Measurements from ENCODE around the gene ATP5MG. TPM values are rescaled to one million over a fixed set of nuclear protein-coding genes. Genes with fewer than 3 reads are reported as not detected.

Gene ATP5MG
- total RNA-seq, 4 donors from 2014 or later: 38.5 to 89.8 (median 51.6) TPM

DNA sequence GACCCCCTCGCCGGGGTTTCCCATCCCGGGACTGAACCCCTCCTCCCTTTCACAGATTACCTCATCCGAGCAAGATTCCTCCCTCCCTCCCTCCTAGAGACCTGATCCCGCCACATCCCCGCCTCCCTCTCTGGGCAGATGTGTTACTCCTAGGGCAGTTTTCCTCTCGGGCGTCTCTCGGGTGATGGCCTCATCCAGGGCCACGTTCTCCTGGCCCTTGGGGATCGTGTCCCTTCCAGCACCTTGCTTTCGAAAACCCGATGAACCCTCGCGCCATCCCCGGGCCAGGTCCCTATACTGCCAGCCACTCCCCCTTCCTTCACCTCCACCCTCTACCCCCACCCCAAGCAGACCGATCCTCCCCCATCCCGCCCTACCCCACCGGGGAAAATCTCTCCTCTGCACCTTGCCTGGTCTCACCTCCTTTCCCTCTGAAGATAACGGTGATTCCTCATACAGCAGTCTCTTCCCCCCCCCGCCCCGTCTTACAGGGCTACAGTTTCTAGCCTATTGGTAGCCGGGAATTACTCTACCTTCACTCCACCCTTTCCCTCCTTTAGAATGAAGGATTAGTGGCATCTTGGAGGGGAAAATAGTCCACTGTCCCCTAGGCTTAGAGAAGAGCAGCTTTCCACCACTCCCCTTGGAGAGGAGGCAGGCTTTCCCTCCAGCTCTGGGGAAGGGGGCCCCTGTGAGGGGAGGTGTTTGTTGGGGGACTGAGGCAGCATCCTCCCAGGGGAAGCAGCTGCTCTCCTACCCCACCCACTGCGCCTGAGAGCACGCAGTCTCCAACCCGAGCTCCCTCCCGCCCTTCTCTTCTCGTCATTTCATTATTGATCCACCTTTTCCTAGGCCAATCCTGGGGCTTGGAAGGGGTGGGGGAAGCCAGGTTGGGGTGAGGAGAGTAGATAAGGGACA lies 36.1 kb downstream of the ATP5MG start:
- TF ChIP-seq, protein P1, sequence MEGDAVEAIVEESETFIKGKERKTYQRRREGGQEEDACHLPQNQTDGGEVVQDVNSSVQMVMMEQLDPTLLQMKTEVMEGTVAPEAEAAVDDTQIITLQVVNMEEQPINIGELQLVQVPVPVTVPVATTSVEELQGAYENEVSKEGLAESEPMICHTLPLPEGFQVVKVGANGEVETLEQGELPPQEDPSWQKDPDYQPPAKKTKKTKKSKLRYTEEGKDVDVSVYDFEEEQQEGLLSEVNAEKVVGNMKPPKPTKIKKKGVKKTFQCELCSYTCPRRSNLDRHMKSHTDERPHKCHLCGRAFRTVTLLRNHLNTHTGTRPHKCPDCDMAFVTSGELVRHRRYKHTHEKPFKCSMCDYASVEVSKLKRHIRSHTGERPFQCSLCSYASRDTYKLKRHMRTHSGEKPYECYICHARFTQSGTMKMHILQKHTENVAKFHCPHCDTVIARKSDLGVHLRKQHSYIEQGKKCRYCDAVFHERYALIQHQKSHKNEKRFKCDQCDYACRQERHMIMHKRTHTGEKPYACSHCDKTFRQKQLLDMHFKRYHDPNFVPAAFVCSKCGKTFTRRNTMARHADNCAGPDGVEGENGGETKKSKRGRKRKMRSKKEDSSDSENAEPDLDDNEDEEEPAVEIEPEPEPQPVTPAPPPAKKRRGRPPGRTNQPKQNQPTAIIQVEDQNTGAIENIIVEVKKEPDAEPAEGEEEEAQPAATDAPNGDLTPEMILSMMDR (IDR thresholded peaks at IDR 0.05): no peak
- TF ChIP-seq POLR2A (IDR thresholded peaks at IDR 0.05): no peak
- Histone ChIP-seq H3K9me3 (no peaks in the 10 kb centered on the region), H3K27me3 (no peaks in the 10 kb centered on the region), H3K4me1 (peaks cover 0 to 64% (median 3%) of the 10 kb centered on the region in 4 donors), H3K27ac (peak overlapping the region; percentile 89 to 94 (median 91)), H3K36me3 (no peaks in the 10 kb centered on the region), H3K4me3 (peak overlapping the region; percentile 92 to 95 (median 94))
- DNase-seq: peak; percentile 60 to 75 (median 65)

DNA sequence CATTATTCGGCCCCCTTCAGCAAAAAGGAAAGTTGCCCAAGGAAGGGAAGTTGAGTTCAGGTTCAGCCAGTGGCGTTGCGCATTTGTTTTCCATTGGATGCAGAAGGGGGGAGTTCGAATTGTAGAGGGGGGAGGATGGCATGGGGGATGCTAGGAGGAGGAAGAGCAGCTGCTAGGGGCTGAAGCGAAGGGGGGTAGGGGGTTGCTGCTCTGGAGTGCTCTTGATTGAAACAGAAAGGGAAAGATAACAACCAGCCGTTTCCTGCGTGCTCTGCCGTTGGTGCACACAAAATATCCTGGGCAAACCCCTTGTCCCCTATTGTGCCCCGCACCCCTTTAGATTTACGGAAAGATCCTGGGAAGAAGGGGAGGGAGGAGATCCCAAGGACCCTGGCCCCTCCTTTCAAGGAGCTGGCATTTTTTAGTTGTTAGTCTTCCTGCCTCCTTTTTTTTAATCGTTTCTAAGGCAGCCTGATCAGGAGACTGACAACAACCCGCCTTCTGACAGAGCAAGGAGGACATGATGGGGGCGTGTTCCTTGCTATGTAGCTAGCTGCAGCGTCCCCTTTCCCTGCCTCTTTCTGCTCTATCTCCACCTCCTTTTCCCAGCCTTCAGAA lies 37.0 kb downstream of the ATP5MG start:
- peaks cover 0 to 74% (median 7%) of the 10 kb centered on the region in 4 donors for H3K4me1 ChIP-seq

DNA sequence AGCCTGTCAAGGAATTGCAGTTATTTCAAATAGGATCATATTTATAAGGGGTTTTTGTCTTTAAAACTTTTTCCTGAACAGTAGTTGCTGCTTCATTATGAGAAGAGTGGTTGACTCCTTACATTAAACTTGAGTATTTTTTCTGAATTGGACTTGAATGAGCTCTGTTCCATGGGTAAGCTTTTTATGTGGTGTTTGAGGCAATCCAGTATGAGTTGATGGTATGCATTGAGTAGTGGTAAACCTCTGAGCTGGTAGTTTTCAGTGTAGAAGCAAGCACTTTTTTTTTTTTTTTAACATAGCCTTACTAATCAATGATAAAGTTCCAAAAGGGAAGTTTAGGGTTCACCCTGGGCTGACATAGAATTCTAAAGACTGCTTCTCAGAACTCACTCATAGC lies 38.2 kb downstream of the ATP5MG start:
- no peak overlapping the region for H3K27ac ChIP-seq
- no peaks in the 10 kb centered on the region for H3K36me3 ChIP-seq
- H3K4me1 ChIP-seq: peaks cover 0 to 69% (median 8%) of the 10 kb centered on the region in 4 donors
- TF ChIP-seq, protein P1 (IDR thresholded peaks at IDR 0.05): no peak
- TF ChIP-seq POLR2A (IDR thresholded peaks at IDR 0.05): no peak
- DNase-seq: no peak
- H3K4me3 ChIP-seq: no peak overlapping the region
- H3K9me3 ChIP-seq: no peaks in the 10 kb centered on the region
- no peaks in the 10 kb centered on the region for H3K27me3 ChIP-seq

More for the DNA sequence above, 37.0 kb downstream of the ATP5MG start:
- no peaks in the 10 kb centered on the region for H3K36me3 ChIP-seq
- peak in 2 of 3 donors; percentile 62 to 70 for DNase-seq
- TF ChIP-seq POLR2A (IDR thresholded peaks at IDR 0.05): no peak
- TF ChIP-seq, protein P1 (IDR thresholded peaks at IDR 0.05): no peak
- H3K4me3 ChIP-seq: peak overlapping the region; percentile 92 to 95 (median 94)
- no peaks in the 10 kb centered on the region for H3K9me3 ChIP-seq
- H3K27me3 ChIP-seq: no peaks in the 10 kb centered on the region
- peak overlapping the region; percentile 89 to 94 (median 91) for H3K27ac ChIP-seq

DNA sequence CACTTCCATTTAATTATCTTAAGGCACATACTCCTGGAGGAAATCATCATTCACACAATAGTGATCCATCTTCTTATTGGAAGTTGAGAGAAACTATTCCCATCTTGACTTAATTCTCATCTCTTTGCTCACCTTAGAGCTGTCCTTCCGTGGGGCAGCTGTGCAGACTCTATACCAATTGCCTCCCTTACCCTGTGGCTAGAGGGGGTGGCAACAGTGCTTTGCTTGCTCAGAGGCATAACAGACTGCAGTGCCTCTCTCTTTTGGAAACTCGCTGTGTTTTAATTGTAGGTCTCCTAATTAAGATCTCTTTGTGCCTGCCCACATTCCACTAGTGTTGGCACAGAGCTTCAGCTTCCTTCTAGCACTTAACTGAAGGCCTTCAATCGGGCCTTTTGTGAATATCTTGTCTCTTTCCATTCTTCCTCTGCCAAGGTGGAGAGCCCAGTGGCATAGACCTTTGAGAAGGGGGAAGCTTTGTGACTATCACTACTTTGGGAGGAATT lies 40.4 kb downstream of the ATP5MG start:
- no peak for DNase-seq
- Histone ChIP-seq H3K27ac (no peak overlapping the region), H3K4me3 (no peak overlapping the region), H3K27me3 (no peaks in the 10 kb centered on the region), H3K4me1 (peaks cover 0 to 67% (median 8%) of the 10 kb centered on the region in 4 donors), H3K36me3 (no peaks in the 10 kb centered on the region), H3K9me3 (no peaks in the 10 kb centered on the region)
- TF ChIP-seq, protein P1 (IDR thresholded peaks at IDR 0.05): no peak
- no peak for TF ChIP-seq POLR2A (IDR thresholded peaks at IDR 0.05)

DNA sequence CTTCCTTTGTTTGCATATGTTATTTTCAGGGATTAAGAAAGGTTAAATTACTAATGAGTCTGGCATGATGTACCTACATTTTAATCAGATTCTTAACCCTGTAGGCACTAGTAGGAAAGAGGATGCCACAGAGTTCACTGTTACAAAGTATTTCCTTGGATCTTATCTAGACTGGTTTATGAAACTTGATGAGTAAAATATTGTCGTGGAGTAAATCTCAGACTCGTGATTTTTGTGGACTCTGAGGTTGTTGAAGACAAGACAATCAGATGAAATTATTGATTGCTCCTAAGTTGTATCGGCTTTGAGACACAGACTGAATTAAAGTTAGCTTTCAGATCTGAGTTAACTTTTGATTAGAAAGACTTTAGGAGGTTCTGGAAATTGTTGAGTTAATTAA lies 40.9 kb downstream of the ATP5MG start:
- no peaks in the 10 kb centered on the region for H3K36me3 ChIP-seq
- H3K4me3 ChIP-seq: no peak overlapping the region
- no peaks in the 10 kb centered on the region for H3K9me3 ChIP-seq
- TF ChIP-seq, protein P1 (IDR thresholded peaks at IDR 0.05): no peak
- TF ChIP-seq POLR2A (IDR thresholded peaks at IDR 0.05): no peak
- H3K27me3 ChIP-seq: no peaks in the 10 kb centered on the region
- peaks cover 0 to 66% (median 8%) of the 10 kb centered on the region in 4 donors for H3K4me1 ChIP-seq
- no peak overlapping the region for H3K27ac ChIP-seq
- DNase-seq: no peak

Measured in Peyer's patch (tissue), 4 donors.